ENCODE measurements around the gene IQGAP3. TPM values are rescaled to one million over a fixed set of nuclear protein-coding genes. Genes with fewer than 3 reads are reported as not detected.

The IQGAP3 gene
- total and polyA plus RNA-seq, 3 experiments from 2014 or later: 4.4 to 4.7 TPM; not detected in 1

GRCh38 chr1:156516821-156517220 lies 55.5 kb downstream of the IQGAP3 start:
- Histone ChIP-seq H3K9me3 (ENCODE audit: low read length) (no peaks in the 10 kb centered on the region), H3K4me1 (ENCODE audit: insufficient read depth, low read length) (no peaks in the 10 kb centered on the region), H3K36me3 (ENCODE audit: insufficient read depth, low read length) (no peaks in the 10 kb centered on the region), H3K4me3 (ENCODE audit: low read length) (no peak overlapping the region), H3K27me3 (ENCODE audit: insufficient read depth, low read length, poor library complexity, severe bottlenecking) (no peaks in the 10 kb centered on the region), H3K27ac (ENCODE audit: low read depth, low read length) (no peak overlapping the region)
- no peak for DNase-seq
- Mint-ChIP-seq H3K9me3 (no peaks in the 10 kb centered on the region), H3K4me3 (no peak overlapping the region), H3K27me3 (peaks cover 0 to 2% of the 10 kb centered on the region in 2 donors), H3K27ac (no peak overlapping the region), H3K4me1 (peaks cover 0 to 4% (median 2%) of the 10 kb centered on the region in 3 donors), H3K36me3 (no peaks in the 10 kb centered on the region)
- POLR2A ChIA-PET: no interaction called here
- CTCF ChIA-PET: interaction anchor here (0.8 to 1.3 kb wide), 5 partner anchors 9 to 132 kb away, joined by 3 to 5 read pairs (median 3); no protein-coding TSS in a partner anchor

- no peaks in the 10 kb centered on the region for H3K9me3 Mint-ChIP-seq
- H3K36me3 Mint-ChIP-seq: no peaks in the 10 kb centered on the region
- no peak overlapping the region for H3K27ac ChIP-seq (ENCODE audit: low read depth, low read length)
- ChIA-PET CTCF (interaction anchor here (1.0 to 2.6 kb wide), 3 partner anchors 9 to 61 kb away, joined by 3 to 9 read pairs (median 3); no protein-coding TSS in a partner anchor), POLR2A (no interaction called here)
- peaks cover 0 to 2% of the 10 kb centered on the region in 2 donors for H3K27me3 Mint-ChIP-seq
- peak overlapping the region in 1 of 8 donors; percentile 24 for H3K27ac Mint-ChIP-seq
- H3K4me3 Mint-ChIP-seq: no peak overlapping the region
- H3K9me3 ChIP-seq (ENCODE audit: low read length): no peaks in the 10 kb centered on the region
- no peaks in the 10 kb centered on the region for H3K27me3 ChIP-seq (ENCODE audit: insufficient read depth, low read length, poor library complexity, severe bottlenecking)
- no peak overlapping the region for H3K4me3 ChIP-seq (ENCODE audit: low read length)
- H3K4me1 ChIP-seq (ENCODE audit: insufficient read depth, low read length): no peaks in the 10 kb centered on the region
- H3K4me1 Mint-ChIP-seq: peaks cover 0 to 6% (median 2%) of the 10 kb centered on the region in 3 donors
- no peak for DNase-seq
- no peaks in the 10 kb centered on the region for H3K36me3 ChIP-seq (ENCODE audit: insufficient read depth, low read length)
Observed at GRCh38 chr1:156515956-156516355, 56.4 kb downstream of the IQGAP3 start.

- no peaks in the 10 kb centered on the region for H3K9me3 ChIP-seq (ENCODE audit: low read length)
- CTCF ChIA-PET: no interaction called here
- no peaks in the 10 kb centered on the region for H3K36me3 Mint-ChIP-seq
- H3K4me1 Mint-ChIP-seq: peaks cover 9 to 16% (median 11%) of the 10 kb centered on the region in 3 donors
- H3K4me1 ChIP-seq (ENCODE audit: insufficient read depth, low read length): peaks cover 8% of the 10 kb centered on the region
- no peaks in the 10 kb centered on the region for H3K36me3 ChIP-seq (ENCODE audit: insufficient read depth, low read length)
- no peak overlapping the region for H3K27ac Mint-ChIP-seq
- no peak for DNase-seq
- H3K9me3 Mint-ChIP-seq: no peaks in the 10 kb centered on the region
- H3K4me3 ChIP-seq (ENCODE audit: low read length): no peak overlapping the region
- peaks cover 0 to 2% of the 10 kb centered on the region in 2 donors for H3K27me3 Mint-ChIP-seq
- H3K27me3 ChIP-seq (ENCODE audit: insufficient read depth, low read length, poor library complexity, severe bottlenecking): no peaks in the 10 kb centered on the region
- H3K4me3 Mint-ChIP-seq: no peak overlapping the region
- POLR2A ChIA-PET: no interaction called here
- no peak overlapping the region for H3K27ac ChIP-seq (ENCODE audit: low read depth, low read length)
Observed at GRCh38 chr1:156513185-156513584, 59.2 kb downstream of the IQGAP3 start.

GRCh38 chr1:156511644-156512043 lies 60.7 kb downstream of the IQGAP3 start:
- no peaks in the 10 kb centered on the region for H3K9me3 ChIP-seq (ENCODE audit: low read length)
- H3K9me3 Mint-ChIP-seq: no peaks in the 10 kb centered on the region
- H3K27ac Mint-ChIP-seq: peak overlapping the region in 3 of 8 donors; percentile 8 to 72 (median 56)
- DNase-seq: no peak
- no peak overlapping the region for H3K4me3 Mint-ChIP-seq
- no peaks in the 10 kb centered on the region for H3K27me3 ChIP-seq (ENCODE audit: insufficient read depth, low read length, poor library complexity, severe bottlenecking)
- H3K36me3 ChIP-seq (ENCODE audit: insufficient read depth, low read length): no peaks in the 10 kb centered on the region
- H3K4me3 ChIP-seq (ENCODE audit: low read length): no peak overlapping the region
- H3K4me1 ChIP-seq (ENCODE audit: insufficient read depth, low read length): peaks cover 16% of the 10 kb centered on the region
- no peak overlapping the region for H3K27ac ChIP-seq (ENCODE audit: low read depth, low read length)
- peaks cover 18 to 25% (median 19%) of the 10 kb centered on the region in 3 donors for H3K4me1 Mint-ChIP-seq
- ChIA-PET CTCF (no interaction called here), POLR2A (interaction anchor here (1.5 kb wide), 1 partner anchor 10 kb away, joined by 3 read pairs; no protein-coding TSS in a partner anchor)
- H3K36me3 Mint-ChIP-seq: no peaks in the 10 kb centered on the region
- peaks cover 0 to 2% of the 10 kb centered on the region in 2 donors for H3K27me3 Mint-ChIP-seq

- peak in 1 of 5 donors; percentile 31 for DNase-seq
- H3K9me3 ChIP-seq (ENCODE audit: low read length): no peaks in the 10 kb centered on the region
- H3K4me3 ChIP-seq (ENCODE audit: low read length): no peak overlapping the region
- no peak overlapping the region for H3K27ac ChIP-seq (ENCODE audit: low read depth, low read length)
- Mint-ChIP-seq H3K9me3 (no peaks in the 10 kb centered on the region), H3K36me3 (no peaks in the 10 kb centered on the region), H3K27me3 (peaks cover 0 to 3% of the 10 kb centered on the region in 2 donors), H3K4me3 (no peak overlapping the region), H3K4me1 (peaks cover 27 to 34% (median 29%) of the 10 kb centered on the region in 3 donors), H3K27ac (peak overlapping the region in 2 of 8 donors; percentile 47 to 55)
- no peaks in the 10 kb centered on the region for H3K27me3 ChIP-seq (ENCODE audit: insufficient read depth, low read length, poor library complexity, severe bottlenecking)
- peaks cover 25% of the 10 kb centered on the region for H3K4me1 ChIP-seq (ENCODE audit: insufficient read depth, low read length)
- ChIA-PET CTCF (interaction anchor here (1.8 kb wide), 1 partner anchor 9 kb away, joined by 5 read pairs; no protein-coding TSS in a partner anchor), POLR2A (interaction anchor here (1.5 kb wide), 1 partner anchor 9 kb away, joined by 3 read pairs; no protein-coding TSS in a partner anchor)
- no peaks in the 10 kb centered on the region for H3K36me3 ChIP-seq (ENCODE audit: insufficient read depth, low read length)
Observed at GRCh38 chr1:156510709-156511108, 61.7 kb downstream of the IQGAP3 start.

- CTCF ChIA-PET: interaction anchor here (1.8 kb wide), 2 partner anchors 8 to 124 kb away, joined by 5 read pairs; no protein-coding TSS in a partner anchor
- POLR2A ChIA-PET: no interaction called here
- no peaks in the 10 kb centered on the region for H3K36me3 ChIP-seq (ENCODE audit: insufficient read depth, low read length)
- no peaks in the 10 kb centered on the region for H3K27me3 ChIP-seq (ENCODE audit: insufficient read depth, low read length, poor library complexity, severe bottlenecking)
- peaks cover 36 to 46% (median 38%) of the 10 kb centered on the region in 3 donors for H3K4me1 Mint-ChIP-seq
- no peak for DNase-seq
- peak overlapping the region in 1 of 7 donors; percentile 13 for H3K4me3 Mint-ChIP-seq
- peaks cover 32% of the 10 kb centered on the region for H3K4me1 ChIP-seq (ENCODE audit: insufficient read depth, low read length)
- no peak overlapping the region for H3K27ac ChIP-seq (ENCODE audit: low read depth, low read length)
- peaks cover 0 to 2% (median 0%) of the 10 kb centered on the region in 5 donors for H3K9me3 Mint-ChIP-seq
- no peaks in the 10 kb centered on the region for H3K36me3 Mint-ChIP-seq
- no peaks in the 10 kb centered on the region for H3K9me3 ChIP-seq (ENCODE audit: low read length)
- peaks cover 0 to 7% of the 10 kb centered on the region in 2 donors for H3K27me3 Mint-ChIP-seq
- peak overlapping the region in 6 of 8 donors; percentile 22 to 95 (median 88) for H3K27ac Mint-ChIP-seq
- no peak overlapping the region for H3K4me3 ChIP-seq (ENCODE audit: low read length)
Observed at GRCh38 chr1:156509424-156510034, 62.8 kb downstream of the IQGAP3 start.

- ChIA-PET POLR2A (interaction anchor here (1.1 kb wide), 1 partner anchor 9 kb away, joined by 5 read pairs; no protein-coding TSS in a partner anchor), CTCF (interaction anchor here (1.0 to 1.8 kb wide), 7 partner anchors 26 to 197 kb away, joined by 3 to 10 read pairs (median 3); no protein-coding TSS in a partner anchor)
- no peaks in the 10 kb centered on the region for H3K36me3 Mint-ChIP-seq
- H3K27me3 Mint-ChIP-seq: peaks cover 0 to 9% of the 10 kb centered on the region in 2 donors
- peaks cover 43 to 52% (median 44%) of the 10 kb centered on the region in 3 donors for H3K4me1 Mint-ChIP-seq
- no peak overlapping the region for H3K4me3 ChIP-seq (ENCODE audit: low read length)
- H3K4me3 Mint-ChIP-seq: peak overlapping the region in 1 of 7 donors; percentile 13
- H3K27me3 ChIP-seq (ENCODE audit: insufficient read depth, low read length, poor library complexity, severe bottlenecking): no peaks in the 10 kb centered on the region
- peaks cover 0 to 2% (median 0%) of the 10 kb centered on the region in 5 donors for H3K9me3 Mint-ChIP-seq
- no peak for DNase-seq
- peaks cover 39% of the 10 kb centered on the region for H3K4me1 ChIP-seq (ENCODE audit: insufficient read depth, low read length)
- H3K27ac Mint-ChIP-seq: peak overlapping the region in 7 of 8 donors; percentile 24 to 95 (median 88)
- H3K27ac ChIP-seq (ENCODE audit: low read depth, low read length): no peak overlapping the region
- no peaks in the 10 kb centered on the region for H3K36me3 ChIP-seq (ENCODE audit: insufficient read depth, low read length)
- H3K9me3 ChIP-seq (ENCODE audit: low read length): no peaks in the 10 kb centered on the region
Observed at GRCh38 chr1:156508955-156509234, 63.5 kb downstream of the IQGAP3 start.

Data from CD8-positive, alpha-beta memory T cell (primary cell).